Effector CD4-positive, alpha-beta T cell (primary cell): ENCODE measurements around the gene RGS3.

Source experiments
- DNase-seq: peaks from one replicate; pipeline ENCODE4 v3.0.0-alpha.2; 2020

Gene RGS3

GRCh38 chr9:113608082-113608685 is 144.7 kb downstream of the RGS3 start:
- DNase-seq = no peak

DNA sequence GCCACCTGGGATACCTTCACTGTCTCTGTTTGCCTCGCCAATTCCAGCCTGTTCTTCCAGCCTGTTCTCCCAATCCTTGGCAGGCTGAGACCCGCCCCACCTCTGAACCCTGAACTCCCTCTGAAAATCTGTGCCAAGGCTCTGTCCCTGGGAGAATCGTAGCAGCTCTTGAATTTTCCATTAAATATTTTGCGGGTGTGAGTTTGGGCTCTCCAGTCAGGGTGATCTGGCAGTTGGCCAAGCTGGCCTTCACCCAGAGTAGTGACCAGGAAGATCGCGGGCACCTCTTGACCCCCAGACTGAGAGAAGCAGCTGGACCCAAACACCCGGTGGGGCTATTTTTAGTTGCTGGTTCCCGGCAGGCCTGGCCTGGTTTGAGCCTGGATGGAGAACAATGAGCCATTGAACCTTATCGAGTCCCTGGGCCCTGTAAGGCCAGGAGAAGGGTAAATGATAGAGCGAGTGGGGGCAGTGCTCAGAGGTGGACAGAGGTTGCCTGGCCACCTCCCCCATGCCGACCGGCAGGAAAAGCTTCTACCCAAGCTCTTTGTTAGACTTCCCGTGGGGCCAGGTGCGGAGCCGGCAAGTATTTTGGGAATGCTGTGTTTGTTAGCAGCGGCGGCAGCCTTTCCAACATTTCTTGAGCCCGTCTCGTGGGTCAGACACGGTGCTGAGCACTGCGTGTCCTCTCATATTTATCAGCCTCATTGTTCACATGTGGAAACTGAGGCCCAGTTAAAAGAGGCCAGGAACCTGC is 146.2 kb downstream of the RGS3 start:
- no peak for DNase-seq

GRCh38 chr9:113611461-113612215 is 148.1 kb downstream of the RGS3 start:
- DNase-seq = no peak

GRCh38 chr9:113612216-113612747 is 148.8 kb downstream of the RGS3 start:
- no peak for DNase-seq

DNA sequence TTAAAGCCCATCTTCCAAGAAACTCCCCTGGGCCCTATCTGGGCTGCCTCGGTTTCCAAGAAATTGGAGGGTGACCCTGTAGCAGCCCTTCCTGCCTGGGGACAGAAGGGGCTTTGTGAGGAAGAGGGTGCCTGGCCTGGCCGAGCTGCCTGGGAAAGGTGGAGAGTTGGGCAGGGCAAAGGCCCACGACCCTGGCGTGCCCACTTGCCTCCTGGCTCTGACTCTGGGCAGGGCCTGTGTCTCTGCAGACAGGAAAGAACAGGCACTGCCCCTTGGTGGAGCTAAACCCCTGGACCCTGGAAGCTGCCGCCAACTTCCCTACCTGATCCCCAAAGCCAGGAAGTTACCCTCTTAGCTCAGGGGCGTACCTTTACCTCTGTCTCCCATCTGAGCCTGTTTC is 149.3 kb downstream of the RGS3 start:
- no peak for DNase-seq

- no peak for DNase-seq
Measured at GRCh38 chr9:113613815-113614413, 150.4 kb downstream of the RGS3 start.

GRCh38 chr9:113614843-113615648 is 151.5 kb downstream of the RGS3 start:
- DNase-seq = no peak

GRCh38 chr9:113616116-113616515 is 152.6 kb downstream of the RGS3 start:
- DNase-seq = no peak

DNA sequence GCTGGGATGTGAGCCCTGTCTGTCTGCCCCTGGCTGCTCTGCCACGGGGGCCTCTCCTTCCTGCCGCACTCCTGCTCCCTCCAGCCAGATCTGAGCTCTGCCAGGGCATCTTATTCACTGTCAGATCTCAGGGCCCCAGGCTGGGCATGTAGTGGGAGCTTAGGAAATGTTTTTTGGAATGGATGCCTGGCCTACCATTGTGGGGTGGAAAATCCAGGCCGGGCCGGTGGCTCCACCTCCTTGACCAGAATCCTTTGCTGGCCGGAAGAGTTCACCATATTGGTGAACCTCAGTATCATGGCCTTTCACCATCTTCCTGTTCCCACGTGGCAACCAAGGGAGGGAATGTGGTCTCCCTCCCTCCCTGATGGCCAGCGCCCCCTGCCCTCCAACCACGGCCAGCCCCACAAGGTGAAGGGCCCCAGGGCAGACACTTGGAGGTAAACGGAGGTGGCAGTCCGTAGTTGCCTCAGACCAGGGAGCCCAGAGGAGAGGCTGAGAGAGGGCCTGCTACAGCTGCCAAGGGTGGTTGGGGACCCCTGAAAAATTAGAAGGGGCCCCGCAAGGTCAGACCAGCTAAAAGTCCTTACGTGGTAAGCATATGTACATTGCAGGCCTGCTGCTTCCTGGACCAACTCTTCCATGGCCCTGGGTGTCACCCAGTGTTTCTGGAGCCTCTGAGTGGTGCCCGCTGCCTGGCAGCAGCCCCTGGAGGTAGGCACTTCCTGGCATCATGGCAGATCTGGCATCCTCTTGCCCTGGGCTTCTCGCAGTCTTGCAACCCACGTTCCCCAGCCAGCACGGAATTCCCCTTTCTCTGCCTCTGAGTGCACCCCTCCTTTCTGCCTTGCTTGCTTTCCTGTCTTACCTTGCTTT is 153.3 kb downstream of the RGS3 start:
- DNase-seq = no peak

- DNase-seq = no peak
Measured at GRCh38 chr9:113617550-113617949, 154.0 kb downstream of the RGS3 start.

DNA sequence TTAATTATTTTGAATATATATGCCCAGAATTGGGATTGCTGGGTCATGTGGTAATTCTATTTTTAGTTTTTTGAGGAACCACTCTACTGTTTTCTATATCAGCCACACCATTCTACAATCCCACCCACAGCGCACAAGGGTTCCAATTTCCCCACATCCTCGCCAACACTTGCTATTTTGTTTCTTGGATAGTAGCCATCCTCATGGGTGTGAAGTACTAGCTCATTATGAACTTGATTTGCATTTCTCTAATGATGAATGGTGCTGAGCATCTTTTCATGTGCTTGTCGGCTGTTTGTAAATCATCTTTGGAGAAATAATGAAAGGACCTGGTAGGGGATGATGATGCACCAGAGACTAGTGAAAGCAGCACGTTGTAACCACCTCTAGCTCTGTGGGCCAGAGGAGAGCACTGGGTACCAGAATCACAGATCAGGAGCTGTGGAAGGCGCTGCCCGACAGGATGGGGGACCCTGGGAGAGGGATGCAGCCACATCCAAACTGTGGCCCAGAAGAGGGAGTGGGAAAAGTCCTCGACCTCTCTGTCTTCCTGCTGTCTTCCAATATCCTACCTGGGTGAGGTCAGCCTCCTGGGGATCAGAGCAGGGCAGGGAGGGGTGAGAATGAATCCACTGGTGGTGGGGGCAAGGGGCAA is 155.4 kb downstream of the RGS3 start:
- DNase-seq = no peak

DNA sequence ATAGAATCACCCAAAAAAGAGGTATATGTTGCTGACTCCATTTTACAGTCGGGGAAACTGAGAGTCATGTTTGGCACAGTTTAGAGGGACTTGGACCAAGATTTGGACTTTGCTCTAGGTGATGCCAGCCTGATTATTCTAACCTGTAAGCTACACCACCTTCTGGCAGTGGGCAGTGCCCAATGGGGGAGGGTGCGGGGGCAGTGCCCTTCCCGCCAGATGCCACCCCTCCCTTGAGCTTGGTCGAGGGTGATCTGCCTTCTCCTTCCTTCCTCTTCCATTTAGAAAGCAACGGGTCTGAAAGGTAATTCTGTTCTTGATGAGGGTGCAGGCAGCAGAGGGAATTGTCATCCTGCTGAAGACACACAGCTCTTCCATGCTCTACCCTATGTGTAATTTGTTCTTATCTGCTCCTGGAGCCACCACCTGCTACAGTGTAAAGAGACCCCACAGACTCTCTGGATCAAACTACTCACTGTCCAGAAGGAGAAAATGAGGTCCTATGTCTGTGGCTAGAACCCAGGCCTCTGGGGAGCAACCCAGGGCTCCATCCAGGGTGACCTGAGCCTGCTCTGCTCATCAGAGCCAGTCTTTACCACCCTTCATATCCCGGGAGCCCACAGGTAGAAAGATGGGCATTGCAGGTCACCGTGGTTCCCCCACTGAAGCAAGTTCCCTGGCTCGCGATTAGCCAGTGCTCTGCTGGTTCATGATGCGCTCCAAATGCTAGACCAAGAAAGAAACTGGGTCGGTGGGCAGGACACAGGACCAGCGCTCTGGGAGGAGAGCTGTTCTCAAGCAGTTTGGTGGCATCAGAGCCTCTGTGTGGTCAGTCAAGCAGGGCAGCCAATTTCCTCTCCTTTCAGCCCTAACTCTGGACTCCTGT is 156.2 kb downstream of the RGS3 start:
- DNase-seq = no peak

- no peak for DNase-seq
Measured at GRCh38 chr9:113620377-113621161, 157.0 kb downstream of the RGS3 start.

DNA sequence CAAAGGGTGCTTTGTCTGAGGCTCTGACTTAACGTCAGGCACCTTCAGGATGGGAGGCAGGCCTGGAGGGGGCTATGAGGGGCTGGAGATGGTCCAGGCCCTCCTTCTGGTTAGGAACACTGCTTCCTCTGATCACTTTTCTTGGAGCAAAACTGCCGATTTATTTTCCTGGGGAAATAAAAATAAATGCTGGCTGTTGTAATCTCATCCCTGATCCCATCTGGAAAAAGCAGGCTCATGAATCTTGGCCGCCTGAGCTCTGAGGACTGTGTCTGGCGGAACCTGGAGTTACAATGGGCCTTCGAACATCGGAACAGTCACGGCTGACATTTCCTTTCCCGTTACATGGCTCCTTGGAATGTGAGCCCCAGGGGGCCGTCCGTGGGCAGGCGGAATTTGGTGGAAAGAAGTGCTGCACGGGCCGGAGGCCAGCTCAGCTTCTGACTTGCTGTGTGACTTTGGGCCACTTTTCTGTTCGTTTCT is 157.8 kb downstream of the RGS3 start:
- DNase-seq = no peak

DNA sequence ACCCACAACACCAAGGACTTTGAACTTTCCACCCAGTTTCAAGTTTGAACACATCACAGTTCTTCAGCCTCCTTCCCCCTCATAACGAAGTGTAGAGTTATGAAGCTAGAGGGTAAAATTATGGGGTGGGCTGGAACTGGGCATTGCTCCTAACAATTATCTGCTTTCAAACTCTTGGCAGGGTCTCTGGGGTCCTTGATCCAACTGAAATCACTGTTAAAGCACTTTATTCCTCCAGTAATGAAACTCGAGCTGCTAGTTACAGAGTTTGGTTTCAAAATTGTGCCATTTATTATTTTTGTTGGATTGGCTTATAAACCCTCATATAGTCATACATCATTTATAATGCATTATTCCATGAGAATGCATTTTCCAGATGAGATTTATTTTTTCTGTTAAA is 158.5 kb downstream of the RGS3 start:
- DNase-seq = no peak

DNA sequence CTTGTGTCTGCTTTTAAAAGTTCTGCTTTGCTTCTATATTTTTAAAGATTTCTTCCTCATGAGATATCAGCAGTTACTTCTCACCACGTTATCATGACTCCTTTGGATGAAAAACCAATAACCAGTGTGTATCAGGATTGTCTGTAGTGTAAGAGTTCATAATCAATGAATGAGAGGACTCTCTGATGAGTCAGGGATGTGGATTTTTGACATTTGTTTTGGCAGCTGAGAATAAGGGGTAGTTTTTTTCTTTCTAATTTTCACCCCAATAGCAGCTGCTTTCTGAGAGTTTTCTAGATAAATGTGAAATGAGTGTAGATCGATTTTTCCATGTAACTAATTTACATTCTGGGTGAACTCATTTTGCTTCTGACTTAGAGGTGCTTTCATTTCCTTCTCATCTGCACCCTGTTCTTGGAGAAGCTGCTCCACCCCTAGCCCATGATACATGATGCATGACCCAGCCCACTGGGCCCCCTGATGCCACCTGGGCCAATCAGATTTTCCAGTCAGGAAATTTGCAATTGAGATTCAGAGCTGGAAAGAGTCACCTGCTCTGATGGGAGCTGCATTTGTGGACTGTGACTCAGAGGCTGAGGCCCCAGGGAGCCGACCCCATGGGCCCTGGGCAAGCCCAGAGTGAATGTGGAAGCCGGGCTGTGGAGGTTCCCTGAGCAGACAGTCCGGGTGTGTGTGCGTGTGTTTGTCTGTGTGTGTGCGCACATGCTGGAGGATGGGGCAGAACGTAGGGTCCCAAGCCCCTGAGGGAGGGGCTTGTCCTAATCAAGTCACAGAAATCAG is 159.3 kb downstream of the RGS3 start:
- no peak for DNase-seq

DNA sequence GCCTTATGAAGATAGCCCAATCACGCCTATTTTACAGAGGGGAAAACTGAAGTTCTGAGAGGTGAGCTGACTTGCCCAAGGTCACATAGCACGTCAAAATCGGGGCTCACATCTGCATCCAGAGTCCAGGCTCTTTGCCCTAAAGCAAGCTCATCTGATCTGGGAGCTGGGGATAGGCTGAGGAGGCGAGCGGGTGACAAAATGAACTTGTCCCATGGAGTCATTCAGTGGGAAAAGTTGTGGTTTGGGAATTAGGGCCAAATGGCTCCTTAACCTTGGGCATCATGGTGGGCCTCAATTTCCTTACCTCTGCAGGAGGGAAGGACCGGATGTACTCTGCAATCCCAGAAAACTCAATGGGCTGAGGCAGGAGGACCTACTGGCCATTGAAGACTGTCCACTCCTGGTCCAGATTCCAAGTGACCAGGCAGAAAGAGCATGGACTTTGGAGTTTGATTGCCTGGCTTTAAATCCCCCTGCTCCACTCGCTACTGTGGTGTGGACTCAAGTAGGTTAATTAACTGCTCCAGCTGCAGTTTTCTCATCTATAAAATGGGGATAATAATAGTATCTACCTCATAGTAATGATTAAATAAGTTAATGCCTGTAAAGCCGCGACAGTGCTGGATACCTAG is 160.4 kb downstream of the RGS3 start:
- no peak for DNase-seq
